Karpas-422 (cell line): Measurements from ENCODE around the gene PAMR1. TPM values are rescaled to one million over a fixed set of nuclear protein-coding genes. Genes with fewer than 3 reads are reported as not detected.

ENCODE experiments used
- DNase-seq: peaks from one replicate; pipeline ENCODE4 v3.0.0-alpha.2; 2015
- H2AFZ ChIP-seq: fragments of 200-600 bp; sonication (generic); 2 replicates; pipeline ENCODE4 v1.6.1; 2014; ENCODE audit warnings: antibody characterized with exemption, low read length, mixed read lengths
- H3K27ac ChIP-seq: fragments of 200-600 bp; sonication (generic); 2 replicates; pipeline ENCODE4 v1.5.1; 2014; ENCODE audit warnings: mild to moderate bottlenecking, low read length, moderate library complexity
- H3K27me3 ChIP-seq: fragments of 200-600 bp; sonication (generic); 2 replicates; pipeline ENCODE4 v1.6.1; 2014; ENCODE audit warnings: low read length, mixed read lengths
- H3K36me3 ChIP-seq: fragments of 200-600 bp; sonication (generic); 2 replicates; pipeline ENCODE4 v1.6.1; 2014; ENCODE audit warnings: low read length, mixed read lengths; ENCODE audit not compliant: insufficient read depth
- H3K4me1 ChIP-seq: fragments of 200-600 bp; sonication (generic); 2 replicates; pipeline ENCODE4 v1.6.1; 2014; ENCODE audit warnings: mild to moderate bottlenecking, low read length, mixed read lengths
- H3K4me2 ChIP-seq: fragments of 200-600 bp; sonication (generic); 2 replicates; pipeline ENCODE4 v1.6.1; 2014; ENCODE audit warnings: low read length, low read depth, mild to moderate bottlenecking; ENCODE audit not compliant: poor library complexity, severe bottlenecking
- H3K4me3 ChIP-seq: fragments of 200-600 bp; sonication (generic); 2 replicates; pipeline ENCODE4 v1.5.1; 2014; ENCODE audit warnings: mild to moderate bottlenecking, antibody characterized with exemption, low read length, mixed read lengths
- H3K79me2 ChIP-seq: fragments of 200-600 bp; sonication (generic); 2 replicates; pipeline ENCODE4 v1.6.1; 2014; ENCODE audit warnings: mild to moderate bottlenecking, low read length, mixed read lengths
- H3K9ac ChIP-seq: fragments of 200-600 bp; sonication (generic); 2 replicates; pipeline ENCODE4 v1.6.0; 2014; ENCODE audit warnings: low read length
- H3K9me2 ChIP-seq: fragments of 200-600 bp; sonication (generic), shearing (Covaris generic); replicated peaks from 2 replicates; pipeline ENCODE4 v1.6.0; 2014; ENCODE audit warnings: mild to moderate bottlenecking, low read length, moderate library complexity; ENCODE audit not compliant: insufficient read depth
- H3K9me3 ChIP-seq: fragments of 300-700, 200-600 bp; sonication (generic); 2 replicates; pipeline ENCODE4 v1.6.1; 2014; ENCODE audit warnings: low read length, mixed read lengths
- H4K20me1 ChIP-seq: fragments of 200-600 bp; sonication (generic); 2 replicates; pipeline ENCODE4 v1.6.1; 2014; ENCODE audit warnings: mild to moderate bottlenecking, antibody characterized with exemption, low read length, low read depth; ENCODE audit not compliant: insufficient read depth
- total RNA-seq: library from RNA; depleted of rRNA; stranded (reverse); fragments of >200 nt; shearing (Covaris generic); gene quantifications from 2 replicates; pipeline ENCODE4 v1.2.3, GENCODE V29; 2014; ENCODE audit warnings: low replicate concordance

Gene PAMR1
- total RNA-seq, 1 experiment from 2014 or later = not detected

- H3K9me3 ChIP-seq = no peaks in the 10 kb centered on the region
- no peaks in the 10 kb centered on the region for H4K20me1 ChIP-seq
- H3K79me2 ChIP-seq = no peaks in the 10 kb centered on the region
- H3K36me3 ChIP-seq = no peaks in the 10 kb centered on the region
- DNase-seq = no peak
- H3K4me2 ChIP-seq = no peak overlapping the region
- no peak overlapping the region for H3K27ac ChIP-seq
- no peak overlapping the region for H3K9ac ChIP-seq
- H3K9me2 ChIP-seq = no peaks in the 10 kb centered on the region
- H3K4me1 ChIP-seq = no peaks in the 10 kb centered on the region
- no peak overlapping the region for H2AFZ ChIP-seq
- H3K27me3 ChIP-seq = no peaks in the 10 kb centered on the region
- H3K4me3 ChIP-seq = no peak overlapping the region
Measured at GRCh38 chr11:35413598-35413997, 111.8 kb downstream of the PAMR1 start.

- no peaks in the 10 kb centered on the region for H3K9me2 ChIP-seq
- no peak for DNase-seq
- H3K36me3 ChIP-seq = no peaks in the 10 kb centered on the region
- no peak overlapping the region for H3K9ac ChIP-seq
- H2AFZ ChIP-seq = no peak overlapping the region
- H3K4me2 ChIP-seq = no peak overlapping the region
- no peak overlapping the region for H3K4me3 ChIP-seq
- H3K9me3 ChIP-seq = no peaks in the 10 kb centered on the region
- no peaks in the 10 kb centered on the region for H4K20me1 ChIP-seq
- H3K27ac ChIP-seq = no peak overlapping the region
- H3K27me3 ChIP-seq = no peaks in the 10 kb centered on the region
- no peaks in the 10 kb centered on the region for H3K79me2 ChIP-seq
- no peaks in the 10 kb centered on the region for H3K4me1 ChIP-seq
Measured at GRCh38 chr11:35412285-35412684, 113.1 kb downstream of the PAMR1 start.

- H3K4me1 ChIP-seq = no peaks in the 10 kb centered on the region
- no peak overlapping the region for H3K9ac ChIP-seq
- no peak overlapping the region for H2AFZ ChIP-seq
- H3K9me2 ChIP-seq = no peaks in the 10 kb centered on the region
- no peak overlapping the region for H3K4me3 ChIP-seq
- no peaks in the 10 kb centered on the region for H3K79me2 ChIP-seq
- H3K36me3 ChIP-seq = no peaks in the 10 kb centered on the region
- H3K27ac ChIP-seq = no peak overlapping the region
- H3K27me3 ChIP-seq = no peaks in the 10 kb centered on the region
- DNase-seq = no peak
- no peaks in the 10 kb centered on the region for H3K9me3 ChIP-seq
- H3K4me2 ChIP-seq = no peak overlapping the region
- no peaks in the 10 kb centered on the region for H4K20me1 ChIP-seq
Measured at GRCh38 chr11:35407041-35407440, 118.4 kb downstream of the PAMR1 start.

- H3K9me2 ChIP-seq = no peaks in the 10 kb centered on the region
- no peak overlapping the region for H3K9ac ChIP-seq
- no peaks in the 10 kb centered on the region for H3K4me1 ChIP-seq
- H3K36me3 ChIP-seq = no peaks in the 10 kb centered on the region
- H2AFZ ChIP-seq = no peak overlapping the region
- no peaks in the 10 kb centered on the region for H3K27me3 ChIP-seq
- no peak overlapping the region for H3K4me2 ChIP-seq
- H4K20me1 ChIP-seq = no peaks in the 10 kb centered on the region
- DNase-seq = no peak
- H3K27ac ChIP-seq = no peak overlapping the region
- no peak overlapping the region for H3K4me3 ChIP-seq
- no peaks in the 10 kb centered on the region for H3K9me3 ChIP-seq
- H3K79me2 ChIP-seq = no peaks in the 10 kb centered on the region
Measured at GRCh38 chr11:35404388-35404775, 121.0 kb downstream of the PAMR1 start.

GRCh38 chr11:35403765-35404387, 121.5 kb downstream of the PAMR1 start:
- DNase-seq = no peak
- Histone ChIP-seq H3K27ac (no peak overlapping the region), H3K4me1 (no peaks in the 10 kb centered on the region), H3K9me3 (no peaks in the 10 kb centered on the region), H2AFZ (no peak overlapping the region), H3K4me3 (no peak overlapping the region), H3K36me3 (no peaks in the 10 kb centered on the region), H3K9ac (no peak overlapping the region), H3K9me2 (no peaks in the 10 kb centered on the region), H4K20me1 (no peaks in the 10 kb centered on the region), H3K27me3 (no peaks in the 10 kb centered on the region), H3K4me2 (no peak overlapping the region), H3K79me2 (no peaks in the 10 kb centered on the region)

- Histone ChIP-seq H3K9ac (no peak overlapping the region), H3K27me3 (no peaks in the 10 kb centered on the region), H3K4me3 (no peak overlapping the region), H3K4me2 (no peak overlapping the region), H3K27ac (no peak overlapping the region), H4K20me1 (no peaks in the 10 kb centered on the region), H3K4me1 (no peaks in the 10 kb centered on the region), H3K36me3 (no peaks in the 10 kb centered on the region), H3K79me2 (no peaks in the 10 kb centered on the region), H3K9me2 (no peaks in the 10 kb centered on the region), H2AFZ (no peak overlapping the region), H3K9me3 (no peaks in the 10 kb centered on the region)
- DNase-seq = no peak
Measured at GRCh38 chr11:35402751-35403660, 122.4 kb downstream of the PAMR1 start.

GRCh38 chr11:35398881-35399280, 126.5 kb downstream of the PAMR1 start:
- no peak for DNase-seq
- no peaks in the 10 kb centered on the region for H3K9me3 ChIP-seq
- no peak overlapping the region for H3K4me2 ChIP-seq
- no peaks in the 10 kb centered on the region for H4K20me1 ChIP-seq
- no peaks in the 10 kb centered on the region for H3K36me3 ChIP-seq
- H3K9ac ChIP-seq = no peak overlapping the region
- no peaks in the 10 kb centered on the region for H3K79me2 ChIP-seq
- H3K4me1 ChIP-seq = no peaks in the 10 kb centered on the region
- no peak overlapping the region for H2AFZ ChIP-seq
- no peak overlapping the region for H3K27ac ChIP-seq
- H3K4me3 ChIP-seq = no peak overlapping the region
- H3K27me3 ChIP-seq = no peaks in the 10 kb centered on the region
- H3K9me2 ChIP-seq = no peaks in the 10 kb centered on the region

- H3K79me2 ChIP-seq = no peaks in the 10 kb centered on the region
- H3K27me3 ChIP-seq = no peaks in the 10 kb centered on the region
- no peaks in the 10 kb centered on the region; the same call in 1 of the 2 replicates for H4K20me1 ChIP-seq
- no peak overlapping the region for H2AFZ ChIP-seq
- H3K9me2 ChIP-seq = no peaks in the 10 kb centered on the region
- DNase-seq = no peak
- peaks cover 29% of the 10 kb centered on the region for H3K4me1 ChIP-seq
- no peak overlapping the region for H3K9ac ChIP-seq
- no peaks in the 10 kb centered on the region for H3K36me3 ChIP-seq
- no peak overlapping the region for H3K4me2 ChIP-seq
- H3K4me3 ChIP-seq = no peak overlapping the region
- H3K27ac ChIP-seq = no peak overlapping the region
- no peaks in the 10 kb centered on the region for H3K9me3 ChIP-seq
Measured at GRCh38 chr11:35394941-35395340, 130.5 kb downstream of the PAMR1 start.
